B cell (primary cell): ENCODE data around the gene LSMEM2. TPM values are rescaled to one million over a fixed set of nuclear protein-coding genes. Genes with fewer than 3 reads are reported as not detected.

Source experiments
- ATAC-seq: fragments of 200-7000 bp; cut with Tn5 transposase; one replicate; pipeline ENCODE4 v1.10.0; 2021; ENCODE audit warnings: low read depth, mild to moderate bottlenecking, moderate number of reproducible peaks, moderate library complexity
- CTCF ChIA-PET: fragments of 350-600 bp; sonication (Branson Sonifier 250); formaldehyde crosslinking; loops from one replicate; lab custom pipeline; 2021; ENCODE audit warnings: antibody characterized with exemption, inconsistent platforms; lab: Charles Lee
- POLR2A ChIA-PET: fragments of 350-600 bp; sonication (Branson Sonifier 250); formaldehyde crosslinking; loops from one replicate; lab custom pipeline; 2021; ENCODE audit warnings: antibody characterized with exemption; lab: Charles Lee
- DNase-seq: peaks from one replicate; pipeline ENCODE4 v3.0.0; 2013
- H2AFZ ChIP-seq: 2 replicates; pipeline ENCODE4 v1.6.1; 2012; ENCODE audit warnings: mild to moderate bottlenecking, low read depth, low read length; ENCODE audit not compliant: insufficient read depth, poor library complexity, severe bottlenecking
- H3K27ac ChIP-seq, 2 donors: 1 replicate in 1 of 2; 2 replicates in 1 of 2; pipeline ENCODE4 v1.5.1; 2012 to 2013; ENCODE audit warnings: low read length in 2 of 2, mild to moderate bottlenecking in 2 of 2, moderate library complexity in 1 of 2
- H3K27me3 ChIP-seq, 4 experiments: fragments of 200-600 bp in 1 of 4; sonication (generic) in 1 of 4; replicated peaks in 1 of 4; 1 replicate in 2 of 4; 2 replicates in 2 of 4; pipeline versions ENCODE4 v1.6.1 to v1.7.0; 2013 to 2016; ENCODE audit warnings: low read length in 3 of 4, mild to moderate bottlenecking in 2 of 4, mixed read lengths in 1 of 4, moderate library complexity in 1 of 4; ENCODE audit not compliant: insufficient read depth in 4 of 4, control insufficient read depth in 3 of 4; ENCODE audit errors: control extremely low read depth in 1 of 4
- H3K36me3 ChIP-seq, 2 experiments: replicated peaks in 1 of 2; 1 replicate in 1 of 2; 2 replicates in 1 of 2; pipeline versions ENCODE4 v1.6.1 to v1.7.1; 2013; ENCODE audit warnings: low read length in 1 of 2; ENCODE audit not compliant: insufficient read depth in 2 of 2, control insufficient read depth in 1 of 2; ENCODE audit errors: control extremely low read depth in 1 of 2, extremely low read depth in 1 of 2
- H3K4me1 ChIP-seq, 2 donors: fragments of 200-600 bp in 1 of 2; sonication (generic) in 1 of 2; 1 replicate in 1 of 2; 2 replicates in 1 of 2; pipeline versions ENCODE4 v1.5.1 to v1.6.1; 2013 to 2017; ENCODE audit warnings: low read length in 2 of 2; ENCODE audit not compliant: control insufficient read depth in 2 of 2, insufficient read depth in 2 of 2
- H3K4me2 ChIP-seq: replicated peaks from 2 replicates; pipeline ENCODE3; 2012; ENCODE audit warnings: mild to moderate bottlenecking, low read depth, low read length; ENCODE audit not compliant: poor library complexity, severe bottlenecking
- H3K4me3 ChIP-seq, 5 experiments: fragments of 200-600 bp in 1 of 5; sonication (generic) in 1 of 5; 1 replicate in 3 of 5; 2 replicates in 2 of 5; pipeline versions ENCODE4 v1.5.1 to v1.7.0; 2011 to 2016; ENCODE audit warnings: low read length in 4 of 5, mild to moderate bottlenecking in 4 of 5, low read depth in 2 of 5, control low read depth in 1 of 5, moderate library complexity in 1 of 5; ENCODE audit not compliant: insufficient read depth in 1 of 5; ENCODE audit errors: control extremely low read depth in 1 of 5, extremely low read depth in 1 of 5
- H3K79me2 ChIP-seq: fragments of 200-600 bp; sonication (generic); one replicate; pipeline ENCODE4 v1.6.0; 2016; ENCODE audit warnings: low read length; ENCODE audit not compliant: control insufficient read depth, insufficient read depth
- H3K9ac ChIP-seq: fragments of 200-600 bp; sonication (generic); 2 replicates; pipeline ENCODE4 v1.6.1; 2017; ENCODE audit warnings: mild to moderate bottlenecking, low read length, moderate library complexity
- H3K9me3 ChIP-seq, 3 donors: one replicate each; pipeline versions ENCODE4 v1.6.1 to v1.7.1; 2013; ENCODE audit warnings: low read length in 2 of 3; ENCODE audit not compliant: control insufficient read depth in 2 of 3, insufficient read depth in 1 of 3; ENCODE audit errors: control extremely low read depth in 1 of 3
- H4K20me1 ChIP-seq: 2 replicates; pipeline ENCODE4 v1.6.0; 2012; ENCODE audit warnings: mild to moderate bottlenecking, low read length; ENCODE audit not compliant: insufficient read depth, control insufficient read depth, poor library complexity, severe bottlenecking
- H3K27ac Mint-ChIP-seq: one replicate; pipeline ENCODE4 v1.8.0; 2021; ENCODE audit warnings: mixed read lengths
- H3K27me3 Mint-ChIP-seq: one replicate; pipeline ENCODE4 v1.8.0; 2021; ENCODE audit warnings: mixed read lengths
- H3K4me1 Mint-ChIP-seq: one replicate; pipeline ENCODE4 v1.8.0; 2021; ENCODE audit warnings: mixed read lengths
- H3K4me3 Mint-ChIP-seq: one replicate; pipeline ENCODE4 v1.8.0; 2021; ENCODE audit warnings: mixed read lengths
- H3K9me3 Mint-ChIP-seq: one replicate; pipeline ENCODE4 v1.8.0; 2022; ENCODE audit warnings: mixed read lengths; ENCODE audit not compliant: insufficient read depth
- EZH2 ChIP-seq: IDR thresholded peaks from 2 replicates; pipeline ENCODE4 v1.6.1; 2012; ENCODE audit warnings: borderline replicate concordance, low read depth, mild to moderate bottlenecking, moderate library complexity, low read length; ENCODE audit not compliant: insufficient read depth, poor library complexity, severe bottlenecking
- WGBS: methylation state at CpG from one replicate; pipeline ENCODE4 v1.1.5; 2013; ENCODE audit warnings: missing lambda C conversion rate; ENCODE audit not compliant: insufficient coverage; 5-methylcytosine and 5-hydroxymethylcytosine counted together
- intact Hi-C: fragments of 100-400 bp; cut with micrococcal nuclease; formaldehyde crosslinking; loops from one replicate; pipeline ENCODE4 v1.10.0; 2022
- polyA plus RNA-seq: library from polyadenylated mRNA; depleted of rRNA; stranded (reverse); fragments of >200 nt; gene quantifications from 2 replicates; pipeline ENCODE4 v1.2.3, GENCODE V29; 2012
- total RNA-seq, 2 donors: library from RNA; stranded (reverse); fragments of 120-200 nt in 1 of 2; gene quantifications; 1 replicate in 1 of 2; 2 replicates in 1 of 2; pipeline versions ENCODE4 v1.2.3 to v1.2.4, GENCODE V29; 2013 to 2022
- TF ChIP-seq, protein P1 (sequence below): fragments of 200-600 bp; IDR thresholded peaks from one replicate; pipeline ENCODE4 v1.8.0; 2022; ENCODE audit warnings: antibody characterized with exemption, mild to moderate bottlenecking

Gene LSMEM2
- total and polyA plus RNA-seq, 2 donors (not counting 1 experiment from before 2014, with no cell fraction given) = not detected

DNA sequence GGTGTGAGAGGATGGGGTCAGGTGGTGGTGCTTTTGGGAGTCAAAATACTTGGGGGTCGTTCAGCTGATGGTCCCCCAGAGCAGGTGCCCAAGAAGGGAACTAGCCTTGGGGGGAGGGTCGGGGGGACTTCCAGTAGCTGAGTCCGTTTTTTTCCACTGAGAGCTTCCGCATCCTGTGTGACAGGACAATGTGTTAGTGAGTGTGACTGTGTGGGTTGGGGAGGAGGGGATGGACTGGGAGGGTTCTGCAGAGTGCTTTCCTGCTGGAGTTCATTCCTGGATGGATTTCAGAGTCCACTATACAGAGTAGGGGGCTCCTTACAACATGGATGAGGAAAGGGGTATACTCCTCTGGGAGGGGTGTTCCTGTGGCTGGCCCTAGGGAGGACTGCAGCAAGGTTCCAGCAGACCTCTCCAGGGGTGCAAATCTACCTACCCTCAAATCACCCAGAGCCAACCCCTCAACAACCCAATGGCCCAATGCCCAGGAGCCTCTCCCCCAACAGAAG lies 44.3 kb downstream of the LSMEM2 start:
- no peak overlapping the region for H2AFZ ChIP-seq
- H3K4me3 ChIP-seq = no peak overlapping the region
- POLR2A ChIA-PET = interaction anchor here (2.3 to 2.9 kb wide), 2 partner anchors 14 to 24 kb away, joined by 16 to 24 read pairs; partner anchors contain the start of genes HYAL3 and NAA80
- Mint-ChIP-seq H3K27ac (peak overlapping the region; percentile 53), H3K27me3 (no peaks in the 10 kb centered on the region), H3K4me3 (peak overlapping the region; percentile 87), H3K9me3 (no peaks in the 10 kb centered on the region), H3K4me1 (peaks cover 50% of the 10 kb centered on the region)
- DNase-seq = no peak
- H3K27me3 ChIP-seq = no peaks in the 10 kb centered on the region
- H3K79me2 ChIP-seq = peaks cover 21% of the 10 kb centered on the region
- intact Hi-C loops = loop anchor here (5.0 kb wide), 1 partner anchor 86 kb away; the partner anchor contains the start of gene GNAI2
- no peak overlapping the region for H3K27ac ChIP-seq
- H3K4me2 ChIP-seq = no peak overlapping the region
- no peak for TF ChIP-seq EZH2
- TF ChIP-seq, protein P1, sequence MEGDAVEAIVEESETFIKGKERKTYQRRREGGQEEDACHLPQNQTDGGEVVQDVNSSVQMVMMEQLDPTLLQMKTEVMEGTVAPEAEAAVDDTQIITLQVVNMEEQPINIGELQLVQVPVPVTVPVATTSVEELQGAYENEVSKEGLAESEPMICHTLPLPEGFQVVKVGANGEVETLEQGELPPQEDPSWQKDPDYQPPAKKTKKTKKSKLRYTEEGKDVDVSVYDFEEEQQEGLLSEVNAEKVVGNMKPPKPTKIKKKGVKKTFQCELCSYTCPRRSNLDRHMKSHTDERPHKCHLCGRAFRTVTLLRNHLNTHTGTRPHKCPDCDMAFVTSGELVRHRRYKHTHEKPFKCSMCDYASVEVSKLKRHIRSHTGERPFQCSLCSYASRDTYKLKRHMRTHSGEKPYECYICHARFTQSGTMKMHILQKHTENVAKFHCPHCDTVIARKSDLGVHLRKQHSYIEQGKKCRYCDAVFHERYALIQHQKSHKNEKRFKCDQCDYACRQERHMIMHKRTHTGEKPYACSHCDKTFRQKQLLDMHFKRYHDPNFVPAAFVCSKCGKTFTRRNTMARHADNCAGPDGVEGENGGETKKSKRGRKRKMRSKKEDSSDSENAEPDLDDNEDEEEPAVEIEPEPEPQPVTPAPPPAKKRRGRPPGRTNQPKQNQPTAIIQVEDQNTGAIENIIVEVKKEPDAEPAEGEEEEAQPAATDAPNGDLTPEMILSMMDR = no peak
- peaks cover 11% of the 10 kb centered on the region for H4K20me1 ChIP-seq
- H3K36me3 ChIP-seq = peaks cover 0 to 18% of the 10 kb centered on the region in 2 experiments
- CTCF ChIA-PET = interaction anchor here (0.6 to 3.1 kb wide), 9 partner anchors 13 to 219 kb away, joined by 3 to 28 read pairs (median 5); partner anchors contain the start of genes HYAL3 and NAA80
- 56% methylated on average over 4 of the region's 4 CpGs for WGBS
- no peak overlapping the region for H3K9ac ChIP-seq
- peaks cover 29 to 53% of the 10 kb centered on the region in 2 donors for H3K4me1 ChIP-seq
- H3K9me3 ChIP-seq = peaks cover 0 to 3% (median 0%) of the 10 kb centered on the region in 3 donors
- ATAC-seq = no peak

DNA sequence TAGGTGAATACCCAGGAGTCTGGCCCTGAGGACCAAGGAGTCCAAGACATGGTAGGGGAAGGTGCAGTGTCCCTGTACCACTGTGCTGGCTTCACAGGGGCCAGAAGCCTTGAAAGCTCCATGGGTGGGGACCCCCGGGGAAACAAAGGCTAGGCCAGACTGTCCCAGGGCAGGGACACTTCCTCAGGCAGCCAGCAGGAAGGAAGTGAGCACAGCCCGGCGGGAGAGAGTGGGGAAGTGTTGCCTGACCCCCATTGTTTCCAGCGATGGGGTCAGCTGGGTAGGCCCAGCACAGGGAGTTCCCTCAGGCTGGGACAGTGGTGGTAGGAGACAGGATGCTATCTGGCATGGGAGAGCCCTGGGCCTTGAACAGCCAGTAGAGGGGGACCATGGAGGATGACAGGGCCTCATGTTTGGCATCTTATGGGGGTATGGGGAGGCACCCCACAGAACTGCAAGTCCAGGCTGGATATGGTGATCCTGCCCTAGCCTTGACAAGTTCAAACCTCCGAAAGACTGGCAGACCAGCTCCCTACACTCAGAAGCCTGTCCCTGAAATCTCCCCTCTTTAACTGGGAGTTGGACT lies 44.8 kb downstream of the LSMEM2 start:
- no peaks in the 10 kb centered on the region for H3K9me3 Mint-ChIP-seq
- peaks cover 0 to 3% (median 0%) of the 10 kb centered on the region in 3 donors for H3K9me3 ChIP-seq
- H3K27me3 ChIP-seq = no peaks in the 10 kb centered on the region
- no peak for TF ChIP-seq EZH2
- TF ChIP-seq, protein P1 = no peak
- H3K27me3 Mint-ChIP-seq = no peaks in the 10 kb centered on the region
- CTCF ChIA-PET = interaction anchor here (0.8 to 3.1 kb wide), 14 partner anchors 9 to 218 kb away, joined by 3 to 28 read pairs (median 6); partner anchors contain the start of genes HYAL3, IFRD2 and NAA80
- H3K27ac Mint-ChIP-seq = no peak overlapping the region
- no peak overlapping the region for H3K4me2 ChIP-seq
- POLR2A ChIA-PET = interaction anchor here (2.9 kb wide), 1 partner anchor 13 kb away, joined by 16 read pairs; no protein-coding TSS in a partner anchor
- DNase-seq (no peak), ATAC-seq (no peak)
- peaks cover 50% of the 10 kb centered on the region for H3K4me1 Mint-ChIP-seq
- H3K36me3 ChIP-seq = peaks cover 0 to 18% of the 10 kb centered on the region in 2 experiments
- peaks cover 28 to 53% of the 10 kb centered on the region in 2 donors for H3K4me1 ChIP-seq
- no peak overlapping the region for H3K27ac ChIP-seq
- peaks cover 21% of the 10 kb centered on the region for H3K79me2 ChIP-seq
- peak overlapping the region; percentile 87 for H3K4me3 Mint-ChIP-seq
- 41% methylated on average over 4 of the region's 5 CpGs for WGBS
- H3K9ac ChIP-seq = no peak overlapping the region
- H3K4me3 ChIP-seq = no peak overlapping the region
- intact Hi-C loops = loop anchor here (1.0 to 5.0 kb wide), 2 partner anchors 49 to 86 kb away; partner anchors contain the start of gene GNAI2
- H2AFZ ChIP-seq = no peak overlapping the region
- H4K20me1 ChIP-seq = peaks cover 11% of the 10 kb centered on the region
